Measurements from ENCODE around the gene HAPLN3. TPM values are rescaled to one million over a fixed set of nuclear protein-coding genes. Genes with fewer than 3 reads are reported as not detected.

Gene HAPLN3
- total RNA-seq, 1 experiment from 2014 or later = 2.4 TPM

DNA sequence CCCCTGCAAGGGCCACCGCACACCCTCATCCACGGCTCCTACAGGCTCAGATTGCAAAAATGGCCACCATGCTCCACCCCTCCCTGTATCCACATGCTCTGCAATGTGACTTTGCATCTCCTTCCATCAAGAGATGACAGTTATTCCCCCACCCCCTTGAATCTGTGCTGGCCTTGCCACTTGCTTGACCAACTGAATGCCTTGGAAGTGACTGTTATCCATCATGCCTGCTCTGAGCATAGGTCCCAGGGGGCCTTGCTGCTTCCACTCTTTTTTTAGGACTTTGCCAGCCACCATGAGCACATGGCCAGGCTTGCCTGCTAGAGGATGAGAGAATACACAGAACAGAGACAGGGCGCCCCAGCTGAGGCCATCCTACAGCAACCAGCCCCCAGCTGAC lies 13.6 kb downstream of the HAPLN3 start:
- no peaks in the 10 kb centered on the region for H3F3A ChIP-seq (ENCODE audit: insufficient read depth, low read depth)
- H4K20me1 ChIP-seq (ENCODE audit: insufficient read depth) = no peaks in the 10 kb centered on the region
- H3K27me3 ChIP-seq (ENCODE audit: insufficient read depth, low read depth) = peaks cover 6% of the 10 kb centered on the region; the same call in 1 of the 2 replicates
- intact Hi-C loops (cut with micrococcal nuclease; ENCODE audit: unreplicated experiment) = no loop called here
- no peaks in the 10 kb centered on the region for H3K79me2 ChIP-seq (ENCODE audit: low read depth)
- DNase-seq = no peak
- no peaks in the 10 kb centered on the region for H3K4me1 ChIP-seq (replicated peaks; ENCODE audit: insufficient read depth)
- CTCF ChIA-PET = interaction anchor here (0.6 kb wide), 1 partner anchor 185 kb away, joined by 3 read pairs; no protein-coding TSS in a partner anchor
- H3K27ac ChIP-seq = no peak overlapping the region
- no peak for TF ChIP-seq EZH2 (IDR thresholded peaks at IDR 0.05; ENCODE audit: low read depth)
- TF ChIP-seq, protein P1, sequence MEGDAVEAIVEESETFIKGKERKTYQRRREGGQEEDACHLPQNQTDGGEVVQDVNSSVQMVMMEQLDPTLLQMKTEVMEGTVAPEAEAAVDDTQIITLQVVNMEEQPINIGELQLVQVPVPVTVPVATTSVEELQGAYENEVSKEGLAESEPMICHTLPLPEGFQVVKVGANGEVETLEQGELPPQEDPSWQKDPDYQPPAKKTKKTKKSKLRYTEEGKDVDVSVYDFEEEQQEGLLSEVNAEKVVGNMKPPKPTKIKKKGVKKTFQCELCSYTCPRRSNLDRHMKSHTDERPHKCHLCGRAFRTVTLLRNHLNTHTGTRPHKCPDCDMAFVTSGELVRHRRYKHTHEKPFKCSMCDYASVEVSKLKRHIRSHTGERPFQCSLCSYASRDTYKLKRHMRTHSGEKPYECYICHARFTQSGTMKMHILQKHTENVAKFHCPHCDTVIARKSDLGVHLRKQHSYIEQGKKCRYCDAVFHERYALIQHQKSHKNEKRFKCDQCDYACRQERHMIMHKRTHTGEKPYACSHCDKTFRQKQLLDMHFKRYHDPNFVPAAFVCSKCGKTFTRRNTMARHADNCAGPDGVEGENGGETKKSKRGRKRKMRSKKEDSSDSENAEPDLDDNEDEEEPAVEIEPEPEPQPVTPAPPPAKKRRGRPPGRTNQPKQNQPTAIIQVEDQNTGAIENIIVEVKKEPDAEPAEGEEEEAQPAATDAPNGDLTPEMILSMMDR (conservative IDR thresholded peaks at IDR 0.05) = no peak
- no peaks in the 10 kb centered on the region for H3K9me3 ChIP-seq (ENCODE audit: insufficient read depth, low read depth)
- BruUV-seq (replicated peaks) = no TSS peak
- no peaks in the 10 kb centered on the region for H3K36me3 ChIP-seq (ENCODE audit: low read depth)
- H3K9me2 ChIP-seq (ENCODE audit: insufficient read depth) = no peaks in the 10 kb centered on the region
- POLR2A ChIA-PET (ENCODE audit: unreplicated experiment) = no interaction called here
- H3K4me3 ChIP-seq = no peak overlapping the region
- H2AFZ ChIP-seq = no peak overlapping the region
- H3K4me2 ChIP-seq = no peak overlapping the region

GRCh38 chr15:88880944-88881740 lies 14.2 kb downstream of the HAPLN3 start:
- no TSS peak for BruUV-seq (replicated peaks)
- H3K36me3 ChIP-seq (ENCODE audit: low read depth) = no peaks in the 10 kb centered on the region
- H3F3A ChIP-seq (ENCODE audit: insufficient read depth, low read depth) = no peaks in the 10 kb centered on the region
- intact Hi-C loops (cut with micrococcal nuclease; ENCODE audit: unreplicated experiment) = no loop called here
- TF ChIP-seq, protein P1 (conservative IDR thresholded peaks at IDR 0.05) = no peak
- TF ChIP-seq EZH2 (IDR thresholded peaks at IDR 0.05; ENCODE audit: low read depth) = no peak
- no peak for DNase-seq
- ChIA-PET CTCF (interaction anchor here (0.6 kb wide), 1 partner anchor 512 kb away, joined by 4 read pairs; no protein-coding TSS in a partner anchor), POLR2A (ENCODE audit: unreplicated experiment) (interaction anchor here (0.7 kb wide), 1 partner anchor 245 kb away, joined by 5 read pairs; no protein-coding TSS in a partner anchor)
- no peaks in the 10 kb centered on the region for H3K4me1 ChIP-seq (replicated peaks; ENCODE audit: insufficient read depth)
- no peaks in the 10 kb centered on the region for H3K79me2 ChIP-seq (ENCODE audit: low read depth)
- no peak overlapping the region for H3K4me3 ChIP-seq
- H3K4me2 ChIP-seq = no peak overlapping the region
- no peak overlapping the region for H2AFZ ChIP-seq
- H3K27ac ChIP-seq = no peak overlapping the region
- H3K27me3 ChIP-seq (ENCODE audit: insufficient read depth, low read depth) = peaks cover 9% of the 10 kb centered on the region; the same call in 1 of the 2 replicates
- H4K20me1 ChIP-seq (ENCODE audit: insufficient read depth) = no peaks in the 10 kb centered on the region
- H3K9me3 ChIP-seq (ENCODE audit: insufficient read depth, low read depth) = no peaks in the 10 kb centered on the region
- no peaks in the 10 kb centered on the region for H3K9me2 ChIP-seq (ENCODE audit: insufficient read depth)

GRCh38 chr15:88878720-88879184 lies 16.6 kb downstream of the HAPLN3 start:
- no peaks in the 10 kb centered on the region for H3F3A ChIP-seq (ENCODE audit: insufficient read depth, low read depth)
- no peak overlapping the region for H2AFZ ChIP-seq
- intact Hi-C loops (cut with micrococcal nuclease; ENCODE audit: unreplicated experiment) = no loop called here
- peaks cover 28% of the 10 kb centered on the region for H3K27me3 ChIP-seq (ENCODE audit: insufficient read depth, low read depth)
- H3K27ac ChIP-seq = no peak overlapping the region
- no peaks in the 10 kb centered on the region for H3K9me2 ChIP-seq (ENCODE audit: insufficient read depth)
- no peaks in the 10 kb centered on the region for H4K20me1 ChIP-seq (ENCODE audit: insufficient read depth)
- CTCF ChIA-PET = interaction anchor here (0.6 to 1.0 kb wide), 4 partner anchors 42 to 365 kb away, joined by 3 to 6 read pairs (median 3); partner anchors contain the start of genes FANCI and ISG20
- H3K36me3 ChIP-seq (ENCODE audit: low read depth) = no peaks in the 10 kb centered on the region
- BruUV-seq (replicated peaks) = no TSS peak
- no peak overlapping the region for H3K4me2 ChIP-seq
- TF ChIP-seq, protein P1 (conservative IDR thresholded peaks at IDR 0.05) = peak; percentile 77
- TF ChIP-seq EZH2 (IDR thresholded peaks at IDR 0.05; ENCODE audit: low read depth) = no peak
- POLR2A ChIA-PET (ENCODE audit: unreplicated experiment) = no interaction called here
- H3K4me1 ChIP-seq (replicated peaks; ENCODE audit: insufficient read depth) = no peaks in the 10 kb centered on the region
- DNase-seq = peak in 1 of 2 experiments; percentile 66
- H3K9me3 ChIP-seq (ENCODE audit: insufficient read depth, low read depth) = no peaks in the 10 kb centered on the region
- H3K79me2 ChIP-seq (ENCODE audit: low read depth) = no peaks in the 10 kb centered on the region
- no peak overlapping the region for H3K4me3 ChIP-seq
